Activated T-cell treated with anti-CD3 and anti-CD28 coated beads, Interleukin-2, amount 50 U/mL, for 72 hours (primary cell): Measurements from ENCODE around the gene ENTPD3. TPM values are rescaled to one million over a fixed set of nuclear protein-coding genes. Genes with fewer than 3 reads are reported as not detected.
A peak's percentile ranks its signal among the peaks of the same experiment; 100 is the strongest.

Source experiments
- ATAC-seq, 2 donors: fragments of 150-1000 bp; cut with Tn5 transposase; replicated peaks in 1 of 2; 2 replicates each; pipeline ENCODE4 v1.10.0; 2021; ENCODE audit warnings: moderate library complexity in 2 of 2, mild to moderate bottlenecking in 1 of 2
- DNase-seq, 2 donors: peaks; one replicate each; pipeline ENCODE4 v3.0.0; 2021 to 2022; ENCODE audit warnings: mixed read lengths in 1 of 2
- H3K27ac Mint-ChIP-seq: one replicate; pipeline ENCODE4 v1.8.0; 2022; ENCODE audit warnings: mild to moderate bottlenecking, moderate library complexity, mixed read lengths
- H3K27me3 Mint-ChIP-seq: one replicate; pipeline ENCODE4 v1.8.0; 2022; ENCODE audit warnings: low read depth, mixed read lengths
- H3K36me3 Mint-ChIP-seq, 2 donors: one replicate each; pipeline ENCODE4 v1.8.0; 2022; ENCODE audit warnings: mixed read lengths in 2 of 2, mild to moderate bottlenecking in 1 of 2; ENCODE audit not compliant: insufficient read depth in 2 of 2
- H3K4me1 Mint-ChIP-seq: one replicate; pipeline ENCODE4 v1.8.0; 2022; ENCODE audit warnings: low read depth, mixed read lengths
- H3K4me3 Mint-ChIP-seq, 2 donors: one replicate each; pipeline ENCODE4 v1.8.0; 2022; ENCODE audit warnings: mild to moderate bottlenecking in 2 of 2, mixed read lengths in 2 of 2, moderate library complexity in 2 of 2
- H3K9me3 Mint-ChIP-seq, 2 donors: one replicate each; pipeline ENCODE4 v1.8.0; 2022; ENCODE audit warnings: mixed read lengths in 2 of 2
- total RNA-seq, 2 donors: library from RNA; stranded (reverse); gene quantifications; one replicate each; pipeline ENCODE4 v1.2.3, GENCODE V29; 2022

Gene ENTPD3
- total RNA-seq, 2 donors from 2014 or later = not detected

- DNase-seq (no peak), ATAC-seq (peak; percentile 72)
- peaks cover 23% of the 10 kb centered on the region for H3K27me3 Mint-ChIP-seq
- no peak overlapping the region for H3K4me3 Mint-ChIP-seq
- peaks cover 6 to 7% of the 10 kb centered on the region in 2 donors for H3K36me3 Mint-ChIP-seq
- H3K9me3 Mint-ChIP-seq = peaks cover 1 to 11% of the 10 kb centered on the region in 2 donors
- H3K4me1 Mint-ChIP-seq = peaks cover 12% of the 10 kb centered on the region
- no peak overlapping the region for H3K27ac Mint-ChIP-seq
Observed at GRCh38 chr3:40379674-40380306, 7.2 kb upstream of the ENTPD3 start.

GRCh38 chr3:40381904-40382616 is 4.9 kb upstream of the ENTPD3 start:
- DNase-seq = no peak
- no peak overlapping the region for H3K4me3 Mint-ChIP-seq
- no peak for ATAC-seq
- peaks cover 2% of the 10 kb centered on the region in 2 donors for H3K36me3 Mint-ChIP-seq
- peaks cover 0 to 4% of the 10 kb centered on the region in 2 donors for H3K9me3 Mint-ChIP-seq
- peaks cover 34% of the 10 kb centered on the region for H3K27me3 Mint-ChIP-seq
- peaks cover 19% of the 10 kb centered on the region for H3K4me1 Mint-ChIP-seq
- no peak overlapping the region for H3K27ac Mint-ChIP-seq

GRCh38 chr3:40382617-40382979 is 4.4 kb upstream of the ENTPD3 start:
- Mint-ChIP-seq H3K4me3 (no peak overlapping the region), H3K27me3 (peaks cover 39% of the 10 kb centered on the region), H3K4me1 (peaks cover 21% of the 10 kb centered on the region), H3K9me3 (peaks cover 0 to 2% of the 10 kb centered on the region in 2 donors), H3K36me3 (peaks cover 0 to 2% of the 10 kb centered on the region in 2 donors), H3K27ac (no peak overlapping the region)
- ATAC-seq (peak in 1 of 2 donors; percentile 10), DNase-seq (no peak)

GRCh38 chr3:40386213-40386612 is 771 bp upstream of the ENTPD3 start:
- ATAC-seq = no peak
- Mint-ChIP-seq H3K27ac (no peak overlapping the region), H3K36me3 (no peaks in the 10 kb centered on the region), H3K27me3 (peaks cover 53% of the 10 kb centered on the region), H3K4me3 (peak overlapping the region in 1 of 2 donors; percentile 72), H3K9me3 (no peaks in the 10 kb centered on the region), H3K4me1 (peaks cover 9% of the 10 kb centered on the region)
- no peak for DNase-seq

- Mint-ChIP-seq H3K27ac (no peak overlapping the region), H3K27me3 (peaks cover 43% of the 10 kb centered on the region), H3K4me1 (peaks cover 9% of the 10 kb centered on the region), H3K36me3 (no peaks in the 10 kb centered on the region), H3K9me3 (no peaks in the 10 kb centered on the region), H3K4me3 (no peak overlapping the region)
- ATAC-seq = no peak
- DNase-seq = no peak
Observed at GRCh38 chr3:40387895-40388254, 891 bp downstream of the ENTPD3 start.

- Mint-ChIP-seq H3K4me3 (no peak overlapping the region), H3K36me3 (peaks cover 2 to 3% of the 10 kb centered on the region in 2 donors), H3K9me3 (no peaks in the 10 kb centered on the region), H3K4me1 (no peaks in the 10 kb centered on the region), H3K27me3 (no peaks in the 10 kb centered on the region), H3K27ac (no peak overlapping the region)
- ATAC-seq = no peak
- no peak for DNase-seq
Observed at GRCh38 chr3:40396406-40396805, 9.4 kb downstream of the ENTPD3 start.

GRCh38 chr3:40397129-40397528 is 10.1 kb downstream of the ENTPD3 start:
- Mint-ChIP-seq H3K27ac (no peak overlapping the region), H3K27me3 (no peaks in the 10 kb centered on the region), H3K4me1 (no peaks in the 10 kb centered on the region), H3K4me3 (no peak overlapping the region), H3K36me3 (peaks cover 2 to 3% of the 10 kb centered on the region in 2 donors), H3K9me3 (no peaks in the 10 kb centered on the region)
- DNase-seq (no peak), ATAC-seq (no peak)

GRCh38 chr3:40397912-40398311 is 10.9 kb downstream of the ENTPD3 start:
- DNase-seq (no peak), ATAC-seq (no peak)
- Mint-ChIP-seq H3K36me3 (peaks cover 2 to 3% of the 10 kb centered on the region in 2 donors), H3K4me1 (no peaks in the 10 kb centered on the region), H3K27ac (no peak overlapping the region), H3K4me3 (no peak overlapping the region), H3K27me3 (no peaks in the 10 kb centered on the region), H3K9me3 (no peaks in the 10 kb centered on the region)

GRCh38 chr3:40398346-40398745 is 11.4 kb downstream of the ENTPD3 start:
- H3K9me3 Mint-ChIP-seq = no peaks in the 10 kb centered on the region
- ATAC-seq = no peak
- no peak overlapping the region for H3K27ac Mint-ChIP-seq
- H3K4me3 Mint-ChIP-seq = no peak overlapping the region
- no peak for DNase-seq
- no peaks in the 10 kb centered on the region for H3K4me1 Mint-ChIP-seq
- H3K36me3 Mint-ChIP-seq = peaks cover 2 to 3% of the 10 kb centered on the region in 2 donors
- H3K27me3 Mint-ChIP-seq = no peaks in the 10 kb centered on the region

GRCh38 chr3:40404591-40405198 is 17.7 kb downstream of the ENTPD3 start:
- Mint-ChIP-seq H3K4me3 (no peak overlapping the region), H3K9me3 (no peaks in the 10 kb centered on the region), H3K4me1 (no peaks in the 10 kb centered on the region), H3K27me3 (no peaks in the 10 kb centered on the region), H3K27ac (no peak overlapping the region), H3K36me3 (no peaks in the 10 kb centered on the region)
- DNase-seq (no peak), ATAC-seq (no peak)

GRCh38 chr3:40407007-40407406 is 20.0 kb downstream of the ENTPD3 start:
- no peak for ATAC-seq
- H3K36me3 Mint-ChIP-seq = peaks cover 0 to 1% of the 10 kb centered on the region in 2 donors
- no peaks in the 10 kb centered on the region for H3K9me3 Mint-ChIP-seq
- H3K4me3 Mint-ChIP-seq = no peak overlapping the region
- H3K4me1 Mint-ChIP-seq = no peaks in the 10 kb centered on the region
- no peak overlapping the region for H3K27ac Mint-ChIP-seq
- H3K27me3 Mint-ChIP-seq = no peaks in the 10 kb centered on the region
- no peak for DNase-seq

GRCh38 chr3:40407611-40408010 is 20.6 kb downstream of the ENTPD3 start:
- H3K4me1 Mint-ChIP-seq = no peaks in the 10 kb centered on the region
- ATAC-seq (no peak), DNase-seq (no peak)
- H3K27me3 Mint-ChIP-seq = no peaks in the 10 kb centered on the region
- H3K27ac Mint-ChIP-seq = no peak overlapping the region
- no peak overlapping the region for H3K4me3 Mint-ChIP-seq
- H3K9me3 Mint-ChIP-seq = no peaks in the 10 kb centered on the region
- H3K36me3 Mint-ChIP-seq = peaks cover 0 to 1% of the 10 kb centered on the region in 2 donors

- H3K9me3 Mint-ChIP-seq = no peaks in the 10 kb centered on the region
- DNase-seq (no peak), ATAC-seq (no peak)
- peaks cover 33% of the 10 kb centered on the region for H3K27me3 Mint-ChIP-seq
- no peaks in the 10 kb centered on the region for H3K4me1 Mint-ChIP-seq
- peaks cover 0 to 1% of the 10 kb centered on the region in 2 donors for H3K36me3 Mint-ChIP-seq
- no peak overlapping the region for H3K27ac Mint-ChIP-seq
- no peak overlapping the region for H3K4me3 Mint-ChIP-seq
Observed at GRCh38 chr3:40414270-40414669, 27.3 kb downstream of the ENTPD3 start.
